LHCN-M2 (cell line): ENCODE data around the gene NPDC1. TPM values are rescaled to one million over a fixed set of nuclear protein-coding genes. Genes with fewer than 3 reads are reported as not detected.
"Not testable (repeated sequence)": the region's sequence is repeated elsewhere in the genome, so short reads cannot be mapped to it uniquely, and the experiment has no call there.

Experiments used
- DNase-seq: peaks from one replicate; pipeline ENCODE4 v3.0.0-alpha.2; 2012; ENCODE audit warnings: low read depth
- total RNA-seq: library from RNA; depleted of rRNA; stranded (reverse); fragments of >200 nt; gene quantifications from 2 replicates; pipeline ENCODE4 v1.2.3, GENCODE V29; 2014

NPDC1 gene
- total RNA-seq, 1 experiment from 2014 or later = 5.3 TPM

- DNase-seq = no peak
Observed at GRCh38 chr9:137012694-137013570, 33.0 kb downstream of the NPDC1 start.

GRCh38 chr9:137011907-137012675 is 33.9 kb downstream of the NPDC1 start:
- no peak for DNase-seq

GRCh38 chr9:137011156-137011555 is 34.8 kb downstream of the NPDC1 start:
- DNase-seq = no peak

DNA sequence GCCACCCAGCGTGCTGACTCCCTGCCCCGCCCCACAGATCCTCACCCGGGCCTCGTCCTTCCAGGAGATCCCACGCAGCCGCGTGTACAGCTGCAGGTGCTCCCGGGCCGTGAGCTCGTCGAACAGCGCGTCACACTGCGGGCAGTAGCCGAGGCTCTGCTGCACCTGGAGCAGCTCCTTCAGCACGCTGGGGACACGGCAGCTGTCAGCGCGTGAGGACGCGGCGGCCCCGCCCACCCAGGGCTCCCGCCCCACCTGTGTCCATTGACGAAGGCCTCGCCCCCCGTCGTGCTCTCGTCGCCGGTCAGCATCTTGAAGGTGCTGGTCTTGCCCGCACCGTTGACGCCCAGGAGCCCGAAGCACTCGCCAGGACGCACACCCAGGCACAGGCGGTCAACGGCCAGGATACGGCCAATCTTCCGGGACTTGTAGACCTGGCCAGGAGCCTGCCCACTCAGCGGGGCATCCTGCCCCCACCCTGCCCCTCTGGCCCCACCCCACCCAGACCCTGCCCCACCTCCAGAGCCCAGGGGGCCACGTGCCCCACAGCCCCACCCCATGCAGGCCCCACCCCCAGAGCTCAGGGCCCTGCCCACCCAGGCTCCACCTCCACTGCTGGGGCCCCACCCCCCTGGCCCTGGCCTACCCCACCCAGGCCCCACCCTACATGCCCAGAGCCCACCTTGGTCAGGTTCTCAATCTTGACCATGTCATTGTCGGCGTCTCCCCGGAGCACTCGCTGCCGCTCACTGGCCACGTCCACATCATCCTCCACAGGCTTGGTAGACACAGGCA is 35.8 kb downstream of the NPDC1 start:
- DNase-seq = no peak

- no peak for DNase-seq
Observed at GRCh38 chr9:137009217-137009616, 36.8 kb downstream of the NPDC1 start.

DNA sequence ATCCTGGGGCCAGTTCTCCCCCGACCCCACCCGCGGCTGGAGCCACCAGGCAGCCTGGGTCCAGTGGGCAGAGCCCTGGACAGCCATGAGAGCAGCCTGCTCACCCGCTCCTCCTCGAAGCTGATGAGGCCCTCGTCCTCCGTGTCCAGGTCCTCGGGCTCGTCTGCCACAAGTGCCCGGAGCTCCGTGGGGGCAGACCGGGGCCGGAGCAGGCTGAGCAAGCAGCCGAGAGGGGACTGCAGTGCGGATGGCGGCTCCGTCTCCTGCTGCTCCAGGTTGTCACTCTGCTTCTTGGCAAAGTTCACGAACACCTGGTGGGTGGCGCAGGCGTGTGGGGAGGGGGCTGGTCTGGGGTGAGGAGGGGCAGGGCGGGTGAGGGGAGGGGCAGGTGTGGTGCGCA is 37.7 kb downstream of the NPDC1 start:
- no peak for DNase-seq

GRCh38 chr9:137007816-137008270 is 38.1 kb downstream of the NPDC1 start:
- DNase-seq = no peak

DNA sequence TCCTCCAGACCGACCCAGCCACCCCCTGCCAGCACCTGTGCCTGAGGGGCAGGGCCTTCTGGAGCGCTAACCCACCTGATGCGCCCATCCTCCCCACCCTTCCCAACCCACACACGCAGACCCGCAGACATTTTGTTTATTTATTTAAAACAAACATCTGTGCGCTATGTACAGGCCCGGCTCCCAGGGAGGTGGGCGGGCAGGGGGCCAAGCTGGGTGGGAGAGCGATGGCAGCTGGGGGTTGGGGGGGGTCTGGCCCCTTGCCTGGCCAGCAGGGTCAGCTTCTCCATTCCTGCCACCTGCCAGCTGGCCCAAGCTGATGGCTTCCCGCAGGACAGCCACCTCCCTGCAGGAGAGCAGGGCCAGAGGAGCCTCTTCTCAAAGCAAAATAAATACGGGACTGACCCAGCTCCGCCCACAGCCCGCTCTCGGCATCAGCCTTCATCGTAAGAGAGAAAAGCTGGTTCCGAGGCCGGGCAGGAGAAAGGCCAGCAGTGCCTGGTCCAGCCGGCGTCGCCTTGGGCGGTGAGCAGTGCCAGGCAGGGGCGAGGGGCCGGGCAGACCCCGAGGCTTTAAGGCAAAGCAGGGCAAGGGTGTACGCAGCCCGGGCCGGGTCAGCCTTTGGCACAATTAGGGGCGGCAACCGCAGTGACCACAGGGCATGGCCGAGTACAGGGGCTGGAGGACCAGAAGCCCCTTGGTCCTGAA is 38.7 kb downstream of the NPDC1 start:
- DNase-seq = no peak

GRCh38 chr9:137006116-137007003 is 39.6 kb downstream of the NPDC1 start:
- DNase-seq = no peak

- not testable (repeated sequence) for DNase-seq
Observed at GRCh38 chr9:137004285-137004684, 41.7 kb downstream of the NPDC1 start.

GRCh38 chr9:137002646-137003041 is 43.3 kb downstream of the NPDC1 start:
- no peak for DNase-seq

GRCh38 chr9:137001857-137002645 is 43.9 kb downstream of the NPDC1 start:
- no peak for DNase-seq

GRCh38 chr9:137000177-137000930 is 45.6 kb downstream of the NPDC1 start:
- peak; percentile 68 for DNase-seq

GRCh38 chr9:136997830-136998234 is 48.1 kb downstream of the NPDC1 start:
- DNase-seq = no peak

- no peak for DNase-seq
Observed at GRCh38 chr9:136997371-136997770, 48.6 kb downstream of the NPDC1 start.

DNA sequence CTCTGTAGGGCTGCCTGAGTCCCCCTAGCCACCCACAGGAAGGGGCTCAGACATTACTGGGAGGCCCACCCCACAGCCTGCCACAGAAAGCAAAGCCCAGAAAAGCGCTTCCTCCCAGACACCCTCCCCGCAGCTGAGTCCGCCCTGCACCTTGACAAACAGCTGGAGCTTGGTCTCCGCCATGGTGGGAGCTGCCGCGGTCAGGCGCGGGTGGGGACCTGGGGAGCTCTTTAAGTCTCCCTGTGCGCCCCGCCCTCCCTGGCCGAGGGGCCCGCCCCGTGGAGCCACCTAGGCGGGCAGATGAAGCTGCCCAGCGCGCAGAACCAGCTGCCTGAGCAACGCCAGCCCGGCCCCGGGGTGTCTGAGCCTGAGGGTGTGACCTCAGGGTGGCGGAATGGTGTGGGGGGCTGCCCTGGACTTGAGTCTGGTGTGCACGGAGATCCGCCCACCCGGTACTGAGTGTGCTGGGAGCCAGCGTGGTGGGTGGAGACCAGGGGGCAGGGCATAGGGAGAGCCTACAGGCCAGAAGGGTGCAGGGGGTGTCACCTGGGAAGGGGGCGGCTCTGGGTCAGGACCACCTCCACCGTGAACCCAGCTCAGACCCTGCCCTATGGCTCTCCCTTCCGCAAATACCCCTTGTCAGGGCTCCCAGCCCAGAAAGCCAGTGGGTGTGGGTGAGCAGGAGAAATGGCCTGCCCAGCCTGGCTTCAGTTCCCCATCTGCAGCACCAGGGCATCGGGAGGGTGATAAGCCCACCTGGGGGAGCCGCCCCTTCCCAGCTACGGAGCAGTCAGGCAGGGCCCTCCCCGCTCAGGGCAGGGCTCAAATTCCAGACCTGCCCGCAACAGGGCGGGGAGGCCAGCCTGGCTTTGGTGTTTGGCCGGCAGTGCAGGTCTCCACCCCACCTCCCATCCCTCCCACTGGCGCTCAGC is 49.4 kb downstream of the NPDC1 start, which contains the start of gene CLIC3:
CLIC3 (minus strand) TSS at position 208 of the 932 bp plus-strand sequence; CDS start at position 183, 25 bp downstream.
- no peak for DNase-seq

GRCh38 chr9:136995772-136996311 is 50.1 kb downstream of the NPDC1 start:
- DNase-seq = no peak
